Chondrocyte (in vitro differentiated cells): ENCODE results near the gene FAM107A. TPM values are rescaled to one million over a fixed set of nuclear protein-coding genes. Genes with fewer than 3 reads are reported as not detected.

Experiments
- DNase-seq: peaks from one replicate; pipeline ENCODE4 v3.0.0; 2021; ENCODE audit warnings: mixed read lengths, low spot score
- H3K27ac Mint-ChIP-seq: one replicate; pipeline ENCODE4 v1.8.0; 2021; ENCODE audit warnings: mild to moderate bottlenecking, moderate library complexity, mixed read lengths; ENCODE audit not compliant: unreplicated experiment
- H3K27me3 Mint-ChIP-seq: 2 replicates; pipeline ENCODE4 v1.8.0; 2021; ENCODE audit warnings: low read depth, mixed read lengths
- H3K36me3 Mint-ChIP-seq: 2 replicates; pipeline ENCODE4 v1.8.0; 2021; ENCODE audit warnings: low read depth, mixed read lengths
- H3K4me1 Mint-ChIP-seq: 2 replicates; pipeline ENCODE4 v1.8.0; 2021; ENCODE audit warnings: low read depth, mild to moderate bottlenecking, mixed read lengths
- H3K4me3 Mint-ChIP-seq: one replicate; pipeline ENCODE4 v1.8.0; 2021; ENCODE audit warnings: mild to moderate bottlenecking, moderate library complexity, mixed read lengths; ENCODE audit not compliant: unreplicated experiment
- H3K9me3 Mint-ChIP-seq: 2 replicates; pipeline ENCODE4 v1.8.0; 2021; ENCODE audit warnings: low read depth, mixed read lengths
- CTCF ChIP-seq: fragments of 200-600 bp; sonication (generic); IDR thresholded peaks from 2 replicates; pipeline ENCODE4 v1.5.0; 2021; ENCODE audit warnings: antibody characterized with exemption, mild to moderate bottlenecking, moderate library complexity
- total RNA-seq: library from RNA; stranded (reverse); gene quantifications from 3 replicates; pipeline ENCODE4 v1.2.1, GENCODE V29; 2021

Gene FAM107A
- total RNA-seq, 1 donor from 2014 or later: not detected

DNA sequence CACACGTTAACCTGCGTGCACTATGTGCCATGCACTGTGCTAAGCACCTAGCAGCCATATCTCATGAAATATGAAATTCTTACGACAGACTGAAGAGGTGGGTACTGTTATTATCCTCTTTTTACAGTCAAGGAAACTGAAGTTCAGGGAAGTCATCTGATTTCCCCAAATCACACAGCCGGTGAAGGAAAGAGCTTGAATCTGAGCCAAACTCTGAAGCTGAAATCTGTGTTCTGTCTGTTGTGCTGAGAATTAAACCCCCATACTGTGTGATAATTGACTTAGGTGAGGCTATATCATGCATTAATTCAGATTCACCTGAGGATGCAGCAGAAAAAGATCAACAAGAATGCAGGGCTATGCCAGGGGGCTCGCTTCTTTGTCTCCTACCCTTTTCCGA lies 475 bp downstream of the FAM107A start:
- DNase-seq: no peak
- Mint-ChIP-seq H3K27ac (no peak overlapping the region), H3K4me3 (no peak overlapping the region), H3K9me3 (peaks cover 6% of the 10 kb centered on the region), H3K36me3 (peaks cover under 1% of the 10 kb centered on the region), H3K4me1 (peaks cover 7% of the 10 kb centered on the region), H3K27me3 (peaks cover 5% of the 10 kb centered on the region)
- no peak for TF ChIP-seq CTCF

- Mint-ChIP-seq H3K4me3 (no peak overlapping the region), H3K27me3 (no peaks in the 10 kb centered on the region), H3K9me3 (peaks cover 9% of the 10 kb centered on the region), H3K4me1 (peaks cover 7% of the 10 kb centered on the region), H3K27ac (no peak overlapping the region), H3K36me3 (peaks cover 3% of the 10 kb centered on the region)
- TF ChIP-seq CTCF: no peak
- no peak for DNase-seq
Measured at GRCh38 chr3:58575971-58576652, 1.1 kb downstream of the FAM107A start.

- Mint-ChIP-seq H3K4me3 (no peak overlapping the region), H3K36me3 (peaks cover 3% of the 10 kb centered on the region), H3K4me1 (peaks cover 7% of the 10 kb centered on the region), H3K27ac (no peak overlapping the region), H3K27me3 (no peaks in the 10 kb centered on the region), H3K9me3 (peaks cover 9% of the 10 kb centered on the region)
- DNase-seq: peak; percentile 62
- no peak for TF ChIP-seq CTCF
Measured at GRCh38 chr3:58574682-58575081, 2.5 kb downstream of the FAM107A start.

- no peak for TF ChIP-seq CTCF
- Mint-ChIP-seq H3K4me1 (peaks cover 7% of the 10 kb centered on the region), H3K36me3 (peaks cover 3% of the 10 kb centered on the region), H3K27ac (no peak overlapping the region), H3K27me3 (no peaks in the 10 kb centered on the region), H3K9me3 (peaks cover 9% of the 10 kb centered on the region), H3K4me3 (no peak overlapping the region)
- no peak for DNase-seq
Measured at GRCh38 chr3:58574106-58574505, 3.1 kb downstream of the FAM107A start.

DNA sequence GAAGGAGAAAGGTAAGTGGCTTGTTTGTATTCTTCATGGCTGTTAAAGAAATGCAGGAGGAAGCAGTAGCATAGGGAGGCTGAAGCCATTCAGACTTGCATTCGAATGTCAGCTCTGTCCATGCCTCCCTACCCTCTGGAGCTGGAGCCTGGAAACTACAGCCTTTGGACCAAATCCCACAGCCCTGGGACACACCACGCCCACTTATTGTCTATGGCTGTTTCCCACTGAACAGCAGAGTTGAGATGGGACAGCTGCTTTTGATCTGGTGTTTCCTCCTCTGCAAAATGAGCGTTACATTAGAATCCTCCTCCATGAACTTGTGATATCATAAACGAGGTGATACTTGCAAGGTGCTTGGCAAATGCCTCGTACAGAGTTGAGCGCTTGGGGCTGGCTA lies 3.6 kb downstream of the FAM107A start:
- Mint-ChIP-seq H3K36me3 (peaks cover 3% of the 10 kb centered on the region), H3K4me3 (no peak overlapping the region), H3K4me1 (peaks cover 11% of the 10 kb centered on the region), H3K27me3 (no peaks in the 10 kb centered on the region), H3K27ac (no peak overlapping the region), H3K9me3 (peaks cover 9% of the 10 kb centered on the region)
- no peak for DNase-seq
- TF ChIP-seq CTCF: no peak
